Stimulated activated CD4-positive, alpha-beta T cell treated with anti-CD3 and anti-CD28 coated beads, Interleukin-15, amount 100 ng/mL, for 48 hours (primary cell): ENCODE results near the gene ZFPM1.
"Not testable (repeated sequence)": the region's sequence is repeated elsewhere in the genome, so short reads cannot be mapped to it uniquely, and the experiment has no call there.

ENCODE experiments used
- DNase-seq, 2 donors: peaks; one replicate each; pipeline ENCODE4 v3.0.0-alpha.2; 2020; ENCODE audit warnings: low read depth in 2 of 2

Gene ZFPM1

DNA sequence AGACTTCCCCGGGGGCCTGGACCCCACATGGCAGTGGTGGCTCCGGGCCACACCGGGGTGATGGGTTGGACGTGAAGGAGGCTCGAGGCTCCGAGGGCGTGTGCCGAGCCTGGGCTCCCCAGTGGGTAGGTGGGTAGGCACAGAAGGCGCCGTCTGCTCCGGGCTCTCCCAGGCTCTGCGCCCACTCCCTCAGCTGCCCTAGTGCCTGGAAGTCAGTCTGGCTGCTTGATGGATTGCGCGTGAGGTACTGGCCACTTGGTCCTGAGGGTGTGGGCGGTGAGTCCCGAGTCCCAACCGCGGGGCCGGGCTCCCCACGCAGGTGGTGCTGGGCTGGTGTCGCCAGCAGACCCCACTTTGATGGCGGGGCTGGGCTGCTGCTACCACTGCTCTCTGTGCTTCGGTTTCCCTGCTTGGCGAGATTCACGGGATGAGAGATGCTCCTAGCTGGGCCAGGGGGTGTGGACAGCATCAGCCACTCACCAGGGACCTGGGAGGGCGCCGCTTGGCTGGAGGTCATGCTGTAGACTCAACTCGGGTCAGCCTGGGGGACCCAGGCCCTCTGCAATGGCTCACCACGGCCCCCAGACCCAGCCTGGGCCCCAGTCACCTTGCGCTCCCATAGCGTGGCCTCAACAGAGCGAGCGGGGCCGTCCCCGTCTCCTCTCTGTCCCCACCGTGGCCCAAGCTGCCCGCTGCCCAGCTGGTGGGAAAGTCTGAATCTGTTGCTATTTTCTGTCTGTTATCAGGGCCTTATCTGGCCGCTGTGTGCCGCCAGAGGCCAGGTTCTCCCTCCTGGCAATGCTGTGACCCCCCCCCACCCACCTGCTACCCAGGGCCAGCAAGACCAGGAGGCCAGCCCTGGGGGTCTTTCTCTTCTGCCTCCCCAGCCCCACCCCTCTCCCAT is 26.1 kb downstream of the ZFPM1 start:
- DNase-seq, result no peak

DNA sequence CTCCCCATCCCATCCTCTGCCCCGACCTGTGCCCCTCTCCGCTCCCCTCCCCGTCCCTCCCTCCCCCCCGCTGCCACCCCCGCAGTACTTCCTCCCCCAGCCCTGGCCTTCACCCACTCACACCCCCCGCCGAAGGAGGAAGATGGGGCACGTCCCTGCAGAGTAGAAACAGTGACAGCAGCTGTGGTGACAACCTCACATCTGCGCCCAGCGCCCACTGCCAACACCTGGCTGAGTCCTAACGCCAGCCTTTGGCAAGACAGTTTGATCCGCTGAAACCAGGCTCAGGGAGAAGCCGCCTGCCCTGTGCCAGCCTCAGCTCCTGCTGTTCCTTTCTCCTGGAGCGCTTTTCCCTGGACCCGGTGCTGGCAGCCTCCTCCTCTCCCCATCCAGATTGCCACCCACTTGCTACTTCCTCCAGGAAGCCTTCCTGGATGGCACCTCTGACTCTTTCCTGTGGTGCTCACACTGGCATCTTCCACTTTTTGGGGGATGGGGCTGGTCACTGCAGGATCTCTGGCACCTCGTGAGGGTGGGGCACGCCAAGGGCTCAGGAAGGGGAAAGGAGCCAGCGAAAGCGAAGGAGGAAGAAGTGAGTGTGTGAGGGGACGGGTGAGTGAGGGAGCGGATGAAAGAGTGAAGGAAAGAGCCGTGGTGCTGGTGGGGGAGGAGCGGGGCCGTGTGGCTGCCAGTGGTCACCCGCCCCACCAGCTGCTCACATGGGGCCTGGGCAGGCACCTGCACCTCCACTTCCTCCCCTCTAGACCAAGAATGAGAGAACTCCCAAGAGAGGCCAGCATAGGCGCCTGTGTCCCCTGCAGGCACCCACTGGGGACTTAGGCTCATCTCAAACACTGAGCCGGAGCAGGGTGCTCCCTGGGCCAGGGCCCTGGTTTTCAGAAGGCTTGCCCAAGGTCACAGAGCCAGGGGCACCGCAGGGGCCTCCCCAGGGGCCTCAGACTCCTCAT is 27.0 kb downstream of the ZFPM1 start:
- DNase-seq, result no peak

DNA sequence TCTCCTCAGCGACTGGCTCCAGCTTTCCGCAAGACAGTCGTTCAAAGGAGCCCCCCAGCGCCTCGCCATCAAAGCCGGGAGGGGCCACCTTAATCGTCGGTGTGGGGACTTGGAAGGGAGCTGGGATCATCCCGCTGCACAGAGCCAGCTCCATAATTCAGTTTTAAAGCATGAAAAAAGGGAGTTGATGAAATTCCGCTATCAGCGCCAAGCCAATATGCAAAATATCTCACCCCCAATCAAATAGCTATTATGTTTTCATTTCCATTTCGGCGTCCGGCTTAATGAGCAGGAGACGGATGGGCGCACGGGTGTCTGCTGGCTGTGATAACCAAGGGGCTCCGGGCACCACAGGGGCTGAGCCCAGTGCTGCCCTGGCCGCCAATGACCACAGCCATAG is 27.7 kb downstream of the ZFPM1 start:
- no peak for DNase-seq

DNA sequence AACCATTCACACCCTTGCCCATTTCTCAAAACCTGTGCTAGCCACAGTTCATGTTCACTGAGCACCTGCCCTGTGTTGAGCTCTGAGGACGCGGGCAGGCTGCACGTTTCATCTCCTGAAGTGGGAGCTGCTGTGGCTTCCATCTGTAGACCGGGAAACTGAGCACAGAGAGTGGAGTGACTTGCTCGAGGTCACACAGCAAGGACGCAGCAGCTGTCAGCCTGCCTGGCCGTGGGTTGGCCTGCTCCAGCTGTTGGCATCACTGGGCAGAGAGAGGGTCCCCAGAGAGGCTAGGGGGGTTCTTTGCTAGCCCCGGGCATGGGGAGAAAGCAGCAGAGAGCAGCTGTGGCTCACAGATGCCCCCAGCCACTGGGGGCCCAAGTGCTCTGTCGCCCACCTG is 28.8 kb downstream of the ZFPM1 start:
- no peak for DNase-seq

DNA sequence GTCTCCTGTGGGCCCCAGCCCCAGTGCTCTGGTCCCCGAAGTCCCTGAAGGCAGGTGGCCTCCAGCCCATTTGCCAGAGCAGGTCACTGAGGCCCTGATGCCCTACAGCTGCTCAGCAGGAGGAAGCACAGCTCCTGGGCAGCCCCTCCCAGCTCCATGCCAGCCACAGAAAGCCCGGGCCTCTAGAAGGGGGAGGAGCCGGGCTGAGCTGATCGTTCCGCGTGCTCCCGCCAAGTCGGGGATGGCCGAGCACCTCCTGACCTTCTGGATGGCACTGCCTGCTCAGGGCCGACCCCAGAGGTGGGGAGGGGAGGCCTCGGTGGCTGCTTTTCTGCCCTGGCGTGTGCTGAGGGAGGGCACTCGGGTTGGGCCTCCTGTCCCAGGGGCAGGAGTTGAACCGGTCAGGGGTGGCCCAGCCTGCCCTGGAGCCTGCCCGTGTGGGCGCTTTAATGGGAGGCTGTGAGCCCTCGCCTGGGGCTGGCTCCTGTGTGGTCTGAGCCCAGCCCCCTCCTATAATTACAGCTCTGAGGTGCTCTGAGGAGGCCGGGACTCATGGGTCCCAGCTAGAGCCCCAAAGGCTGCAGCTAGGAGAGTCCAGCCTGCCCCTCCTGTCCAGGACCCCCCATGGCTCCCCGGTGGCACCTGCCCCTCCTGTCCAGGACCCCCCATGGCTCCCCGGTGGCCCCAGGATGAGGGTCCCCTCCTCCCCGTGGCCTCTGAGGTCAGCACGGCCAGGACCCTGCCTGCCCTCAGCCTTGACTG is 29.7 kb downstream of the ZFPM1 start:
- DNase-seq, result no peak

DNA sequence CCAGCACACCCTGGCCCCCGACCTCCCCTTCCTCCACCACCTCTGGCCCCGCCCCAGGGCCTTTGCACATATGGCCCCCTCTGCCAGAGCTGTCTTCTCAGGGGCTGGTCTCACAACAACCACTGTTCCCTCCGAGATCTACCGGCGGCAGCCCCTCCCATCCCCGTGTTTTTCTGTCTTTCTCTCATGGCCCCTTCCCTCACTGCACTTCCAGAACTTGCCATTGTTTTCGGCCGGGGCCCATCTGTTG is 30.2 kb downstream of the ZFPM1 start:
- DNase-seq, result no peak

DNA sequence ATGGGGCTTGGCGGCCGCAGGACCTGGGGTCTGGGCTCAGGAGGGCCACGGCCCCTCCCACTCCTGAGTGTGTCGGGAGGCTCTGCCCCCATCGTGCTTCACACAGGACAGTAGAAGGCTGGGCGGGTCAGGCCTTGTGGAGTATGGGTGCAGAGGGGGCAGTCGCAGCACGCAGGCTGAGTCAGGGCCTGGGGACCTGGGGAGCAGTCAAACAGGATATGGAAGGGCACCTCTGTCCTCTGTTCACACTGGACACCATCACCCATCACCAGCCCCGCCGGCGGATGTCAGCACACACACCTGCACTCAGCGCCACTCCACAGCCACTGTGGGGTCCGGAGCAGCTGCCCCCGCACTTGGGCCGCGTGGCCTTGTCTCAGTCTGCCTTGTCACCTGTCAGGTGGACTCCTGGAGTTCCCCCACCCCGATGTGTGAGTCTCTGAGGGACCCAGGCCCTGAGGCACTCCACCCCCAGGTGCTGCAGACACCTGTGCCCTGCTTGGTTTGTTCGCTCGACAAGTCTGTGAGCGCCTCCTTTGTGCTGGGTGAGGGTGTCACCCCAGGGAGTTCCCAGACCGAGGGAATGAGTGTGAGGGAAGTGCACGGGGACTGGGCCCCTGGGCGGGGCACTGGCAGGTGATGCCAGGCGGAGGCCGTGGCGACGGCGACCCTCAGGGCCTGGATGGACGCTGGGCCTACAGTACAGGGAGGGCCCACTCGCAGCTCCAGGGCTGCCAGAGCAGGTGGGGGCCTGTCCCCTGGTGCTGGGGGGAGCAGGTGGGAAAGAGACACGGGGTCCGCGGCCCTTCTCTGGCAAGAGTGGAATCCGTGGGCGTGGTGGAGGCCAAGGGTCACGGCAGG is 31.7 kb downstream of the ZFPM1 start:
- DNase-seq, result no peak

DNA sequence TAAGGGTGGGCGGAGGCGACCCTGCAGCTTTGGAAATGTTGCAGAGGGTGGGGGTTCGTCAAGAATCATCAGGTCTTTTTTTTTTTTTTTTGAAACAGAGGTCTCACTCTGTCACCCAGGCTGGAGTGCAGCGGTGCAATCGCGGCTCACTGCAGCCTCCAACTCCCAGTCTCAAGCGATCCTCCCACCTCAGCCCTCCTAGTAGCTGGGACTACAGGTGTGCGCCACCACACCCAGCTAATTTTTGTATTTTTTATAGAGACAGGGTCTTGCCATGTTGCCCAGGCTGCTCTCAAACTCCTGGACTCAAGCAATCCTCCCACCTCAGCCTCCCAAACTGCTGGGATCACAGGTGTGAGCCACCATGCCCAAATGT is 32.3 kb downstream of the ZFPM1 start:
- not testable (repeated sequence) for DNase-seq

DNA sequence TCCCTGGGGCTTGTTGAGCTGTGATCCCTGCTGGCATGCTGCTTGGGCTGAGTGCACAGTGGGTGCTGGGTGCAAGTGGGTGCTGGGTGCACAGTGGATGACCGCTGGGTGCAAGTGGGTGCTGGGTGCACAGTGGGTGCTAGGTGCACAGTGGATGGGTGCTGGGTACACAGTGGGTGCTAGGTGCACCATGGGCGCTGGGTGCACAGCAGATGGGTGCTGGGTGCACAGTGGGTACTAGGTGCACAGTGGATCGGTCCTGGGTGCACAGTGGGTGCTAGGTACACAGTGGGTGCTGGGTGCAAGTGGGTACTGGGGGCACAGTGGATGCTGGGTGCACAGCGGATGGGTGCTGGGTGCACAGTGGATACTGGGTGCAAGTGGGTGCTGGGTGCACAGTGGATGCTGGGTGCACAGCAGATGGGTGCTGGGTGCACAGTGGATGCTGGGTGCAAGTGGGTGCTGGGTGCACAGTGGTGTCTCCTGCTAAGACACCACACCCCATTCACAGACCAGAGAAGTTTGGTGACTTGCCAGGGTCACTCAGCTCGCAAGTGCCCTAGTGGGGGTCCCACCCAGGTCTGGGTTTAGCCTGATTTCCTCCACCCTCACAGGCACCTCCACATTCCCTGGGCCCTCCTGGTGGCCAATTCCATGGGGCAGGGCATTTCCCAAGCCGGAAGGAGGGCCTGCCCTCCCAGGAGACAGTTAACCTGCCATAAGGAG is 33.5 kb downstream of the ZFPM1 start:
- DNase-seq, result no peak

DNA sequence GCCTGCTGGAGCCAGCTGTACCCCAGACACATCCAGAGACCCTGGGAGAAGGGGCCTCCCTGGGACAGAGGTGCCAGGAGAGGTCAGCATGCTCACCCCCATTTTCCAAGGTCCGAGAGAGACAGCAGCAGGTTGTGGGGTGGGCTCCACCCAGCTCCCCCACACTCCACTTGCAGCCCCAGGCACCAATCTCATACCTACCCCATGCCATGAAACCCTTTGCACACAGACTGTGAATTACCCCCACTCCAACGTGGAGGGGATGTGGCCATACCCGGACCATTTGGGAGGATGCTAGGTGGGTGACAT is 34.0 kb downstream of the ZFPM1 start:
- DNase-seq, result no peak

DNA sequence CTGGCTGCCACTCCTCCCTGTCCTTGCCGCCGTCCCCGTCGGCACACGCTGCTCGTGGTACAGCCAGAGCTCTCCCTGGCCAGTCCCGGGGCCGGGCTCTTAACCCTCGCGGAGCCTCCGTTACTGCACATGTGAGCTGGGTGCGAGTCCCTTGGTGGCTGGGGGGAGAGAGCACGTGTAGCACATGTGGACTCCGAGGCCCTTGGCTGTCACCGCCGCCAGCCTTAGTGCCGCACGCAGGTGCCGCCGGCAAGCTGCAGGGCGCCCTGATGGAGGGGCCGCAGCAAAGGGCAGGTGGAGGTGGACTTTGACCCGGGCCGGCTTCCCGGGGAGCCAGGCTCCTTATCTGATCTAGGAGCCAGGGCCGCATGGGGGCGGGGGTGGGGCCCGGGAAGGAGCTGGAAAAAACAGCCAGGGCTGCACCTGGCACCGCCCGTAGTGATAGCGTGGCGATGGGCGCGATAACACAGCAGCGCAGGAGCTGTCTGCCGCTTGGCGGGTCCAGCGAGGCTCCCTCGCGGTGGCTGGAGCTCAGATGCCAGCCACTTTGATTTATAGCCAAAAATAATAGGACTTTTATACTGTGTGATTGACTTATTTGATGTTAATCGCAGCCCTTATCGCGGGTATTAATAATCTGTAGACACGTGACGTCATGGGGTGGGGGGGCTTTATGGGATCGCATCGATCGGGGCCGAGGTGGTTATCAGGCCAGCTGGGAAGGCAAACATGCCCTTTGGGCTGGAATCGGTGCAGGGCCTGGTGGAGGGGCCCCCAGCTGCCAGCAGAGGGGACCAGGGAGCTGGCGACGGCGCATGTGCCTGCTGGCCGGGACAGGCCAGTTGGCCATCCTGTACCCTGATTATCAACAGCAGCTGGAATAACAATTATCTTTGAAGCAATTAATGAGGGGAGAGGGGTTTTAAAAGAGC is 35.1 kb downstream of the ZFPM1 start:
- DNase-seq, result no peak

DNA sequence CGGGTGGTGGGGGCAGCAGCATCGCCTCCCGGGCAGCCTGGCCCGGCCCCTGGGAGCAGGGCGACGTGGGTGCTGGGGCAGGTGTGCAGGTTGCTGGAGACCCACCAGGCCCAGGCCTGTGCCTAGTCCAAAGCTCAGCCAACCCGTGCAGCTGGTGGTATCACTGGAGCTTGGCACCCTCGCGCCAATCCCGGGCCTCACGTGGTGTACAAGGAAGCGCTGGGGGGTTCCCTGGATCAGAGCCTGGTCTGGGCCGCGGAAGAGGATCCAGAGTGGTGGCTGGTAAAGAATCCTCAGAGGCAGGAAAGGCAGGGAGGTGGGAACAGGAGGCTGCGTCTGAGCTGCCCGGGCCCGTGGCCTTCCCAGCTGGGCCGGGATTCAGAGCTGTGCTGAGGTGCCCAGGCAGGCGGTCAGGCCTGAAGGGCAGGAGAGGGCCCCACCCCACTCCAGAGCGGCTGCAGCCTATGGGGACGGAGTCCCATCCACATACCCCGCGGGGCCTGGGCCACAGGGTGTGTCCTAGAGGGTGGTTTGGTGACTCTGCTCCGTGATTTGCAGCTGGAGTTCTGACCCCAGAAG is 36.2 kb downstream of the ZFPM1 start:
- DNase-seq, result no peak

DNA sequence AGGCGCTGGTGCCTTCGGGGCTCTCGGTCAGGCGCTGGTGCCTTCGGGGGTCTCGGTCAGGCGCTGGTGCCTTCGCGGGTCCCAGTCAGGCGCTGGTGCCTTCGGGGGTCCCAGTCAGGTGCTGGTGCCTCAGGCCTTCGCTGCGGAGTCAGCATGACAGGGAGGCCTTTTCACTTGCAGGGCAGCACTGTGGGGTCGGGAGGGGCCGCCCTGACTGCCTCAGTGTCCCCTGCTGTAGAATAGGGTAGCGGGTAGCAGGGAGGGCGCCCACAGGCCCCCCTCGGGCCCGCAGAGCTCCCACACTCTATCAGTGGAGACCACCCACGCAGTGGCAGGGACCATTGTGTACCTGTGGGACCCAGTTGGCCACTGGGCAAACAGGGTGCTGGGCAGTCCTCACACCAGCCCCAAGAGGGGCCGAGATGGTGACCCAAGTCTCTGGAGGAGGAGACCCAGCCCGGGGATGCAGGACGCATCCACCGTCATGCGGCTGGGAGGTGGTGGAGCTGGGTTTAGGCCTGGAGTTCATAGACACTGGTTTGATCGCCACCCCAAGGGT is 38.0 kb downstream of the ZFPM1 start:
- no peak for DNase-seq

DNA sequence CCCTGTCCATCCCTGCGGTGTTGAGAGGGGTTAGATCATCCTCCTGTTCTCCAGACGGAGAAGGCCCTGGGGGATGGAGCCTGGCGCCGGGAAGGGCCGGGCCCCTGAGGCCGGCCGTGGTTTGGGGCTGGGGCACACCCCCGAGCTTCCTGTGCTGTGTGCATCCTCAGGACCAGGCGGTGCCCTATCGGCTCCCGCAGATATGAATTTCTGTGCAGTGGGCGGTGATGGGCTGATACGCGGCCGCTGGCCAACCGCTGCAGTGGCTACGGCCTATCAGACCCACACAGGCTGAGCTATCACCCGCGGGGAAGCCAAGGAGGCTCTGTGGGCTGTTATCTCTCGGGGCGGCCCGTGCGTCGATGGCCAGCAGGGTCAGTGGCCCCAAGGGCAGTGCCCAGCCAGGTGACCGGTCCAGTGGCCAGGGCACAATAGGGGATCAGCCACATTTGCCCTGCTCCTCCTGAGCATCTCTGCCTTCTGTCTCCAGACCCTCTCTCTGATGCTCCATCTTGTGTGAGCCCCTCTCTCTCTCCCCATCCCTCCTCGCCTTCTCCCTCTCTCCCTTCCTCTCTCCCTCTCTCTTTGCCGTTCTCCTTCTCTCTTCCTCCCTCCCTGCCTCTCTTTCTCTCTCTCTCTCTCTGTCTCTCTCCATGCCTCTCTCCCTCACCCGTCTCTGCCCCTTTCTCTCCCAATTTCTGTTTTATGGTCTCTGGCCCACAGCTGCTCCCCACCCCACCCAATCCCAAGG is 38.7 kb downstream of the ZFPM1 start:
- no peak for DNase-seq

DNA sequence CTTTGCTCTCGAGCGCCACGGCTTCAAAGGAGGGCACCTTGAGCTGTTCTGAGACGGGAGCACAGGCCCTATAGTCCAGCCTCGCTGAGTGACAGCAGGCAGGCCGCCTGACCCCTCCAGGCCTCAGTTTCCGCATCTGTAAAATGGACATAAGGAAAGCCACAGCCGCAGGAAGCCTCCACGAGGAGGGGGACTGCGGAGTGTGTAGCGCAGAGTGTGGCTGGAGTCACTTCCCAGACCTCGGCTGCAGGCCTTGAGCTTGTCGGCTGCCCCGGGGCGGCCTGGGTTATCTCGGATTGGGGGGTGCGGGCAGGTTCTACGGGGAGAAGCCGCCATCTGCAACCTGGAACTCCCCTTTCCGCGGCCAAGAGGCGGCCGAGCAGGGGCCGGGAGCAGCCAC is 40.8 kb downstream of the ZFPM1 start:
- DNase-seq, result no peak

DNA sequence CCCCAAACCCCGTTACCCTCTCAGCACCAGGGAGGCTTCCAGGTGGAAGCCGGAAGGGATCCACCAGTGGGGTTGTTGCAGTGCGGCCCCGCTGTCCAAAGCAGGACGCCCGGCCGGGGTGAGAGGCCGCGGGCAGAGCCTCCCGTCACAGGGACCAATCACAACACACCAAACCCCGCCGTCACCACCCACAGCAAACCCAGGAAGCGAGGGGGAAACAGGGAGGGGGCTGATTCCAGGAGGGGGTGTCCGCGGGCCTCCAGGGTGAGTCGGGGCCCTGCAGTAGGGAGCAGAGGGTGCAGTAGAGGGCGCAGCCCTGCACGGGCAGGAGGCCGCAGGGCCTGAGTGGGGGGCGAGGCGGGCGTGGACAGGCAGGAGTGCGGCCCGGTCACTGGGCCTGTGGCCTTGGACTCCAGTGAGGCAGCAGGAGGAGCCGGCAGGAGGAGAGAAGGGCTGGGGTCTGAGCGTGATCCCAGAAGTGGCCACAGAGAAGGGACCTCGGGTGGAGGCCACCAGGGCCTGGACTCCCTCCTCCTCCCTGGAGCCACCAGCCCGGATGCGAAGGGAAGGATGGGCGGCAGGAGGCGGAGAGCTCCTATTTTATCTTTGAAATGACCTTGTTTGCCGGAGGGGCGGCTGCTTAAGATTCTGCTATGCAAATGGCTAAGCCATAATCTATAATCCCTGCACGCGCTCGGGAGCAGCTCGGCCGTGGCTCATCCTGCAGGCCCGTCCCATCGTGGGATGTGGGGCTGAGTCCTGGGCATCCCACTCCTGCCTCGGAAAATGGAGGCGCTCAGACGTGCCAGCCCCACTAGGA is 41.5 kb downstream of the ZFPM1 start:
- DNase-seq, result no peak

DNA sequence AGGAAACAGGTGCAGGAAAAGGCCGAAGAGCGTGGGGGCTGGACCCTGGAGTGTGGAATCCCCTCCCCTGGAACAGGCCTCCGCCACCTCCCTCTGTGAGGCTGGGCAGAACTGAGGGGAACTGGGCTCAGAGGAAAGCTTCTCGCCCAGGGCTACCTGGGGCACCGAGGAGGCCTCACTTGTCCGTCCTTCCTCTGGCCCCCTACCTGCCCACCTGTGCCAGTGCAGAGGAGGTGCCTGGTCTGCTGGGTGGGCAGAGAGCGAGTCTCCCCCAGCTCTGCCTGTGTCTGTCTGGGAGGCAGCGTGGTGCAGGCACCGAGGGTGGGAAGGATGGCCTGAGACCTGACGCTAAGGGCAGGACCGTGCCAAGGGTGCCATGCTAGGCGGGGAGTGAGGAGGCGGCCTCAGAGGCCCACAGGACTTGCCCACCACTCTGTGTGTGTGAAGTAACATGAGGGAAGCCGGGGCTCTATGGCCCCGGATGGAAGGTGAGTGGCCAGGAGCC is 42.2 kb downstream of the ZFPM1 start:
- no peak for DNase-seq
